HFFc6 (cell line): ENCODE results near the gene TPD52L2. TPM values are rescaled to one million over a fixed set of nuclear protein-coding genes. Genes with fewer than 3 reads are reported as not detected.

Source experiments
- DNase-seq: peaks from one replicate; pipeline ENCODE4 v3.0.0-alpha.2; 2018
- H3K27ac Mint-ChIP-seq: 2 replicates; pipeline ENCODE4 v1.8.0; 2020; ENCODE audit warnings: mild to moderate bottlenecking, mixed read lengths
- H3K27me3 Mint-ChIP-seq: 2 replicates; pipeline ENCODE4 v1.8.0; 2021; ENCODE audit warnings: mild to moderate bottlenecking, moderate library complexity, mixed read lengths; ENCODE audit not compliant: insufficient read depth
- H3K36me3 Mint-ChIP-seq: 2 replicates; pipeline ENCODE4 v1.8.0; 2021; ENCODE audit warnings: low read depth, mixed read lengths
- H3K4me1 Mint-ChIP-seq: 2 replicates; pipeline ENCODE4 v1.8.0; 2020; ENCODE audit warnings: low read depth, mixed read lengths
- H3K4me3 Mint-ChIP-seq: 2 replicates; pipeline ENCODE4 v1.8.0; 2020; ENCODE audit warnings: mild to moderate bottlenecking, moderate library complexity, mixed read lengths
- H3K9me3 Mint-ChIP-seq: 2 replicates; pipeline ENCODE4 v1.8.0; 2020; ENCODE audit warnings: mild to moderate bottlenecking, mixed read lengths
- total RNA-seq, 6 experiments: library from RNA; stranded (reverse); fragmentation: NEBNext Ultra II Directional; extraction: Animal tissue kit (Norgen Biotek cat#: 25700); gene quantifications; 2 replicates in 1 of 6; 3 replicates in 5 of 6; pipeline ENCODE4 v1.2.3, GENCODE V29; 2021
- TF ChIP-seq, protein P1 (sequence below): fragments of 200-600 bp; sonication (generic); IDR thresholded peaks from 2 replicates; pipeline ENCODE4 v1.5.0; 2021; ENCODE audit warnings: antibody characterized with exemption, mild to moderate bottlenecking

Gene TPD52L2
- total RNA-seq, 6 experiments from 2014 or later, result 161 to 196 (median 169) TPM

DNA sequence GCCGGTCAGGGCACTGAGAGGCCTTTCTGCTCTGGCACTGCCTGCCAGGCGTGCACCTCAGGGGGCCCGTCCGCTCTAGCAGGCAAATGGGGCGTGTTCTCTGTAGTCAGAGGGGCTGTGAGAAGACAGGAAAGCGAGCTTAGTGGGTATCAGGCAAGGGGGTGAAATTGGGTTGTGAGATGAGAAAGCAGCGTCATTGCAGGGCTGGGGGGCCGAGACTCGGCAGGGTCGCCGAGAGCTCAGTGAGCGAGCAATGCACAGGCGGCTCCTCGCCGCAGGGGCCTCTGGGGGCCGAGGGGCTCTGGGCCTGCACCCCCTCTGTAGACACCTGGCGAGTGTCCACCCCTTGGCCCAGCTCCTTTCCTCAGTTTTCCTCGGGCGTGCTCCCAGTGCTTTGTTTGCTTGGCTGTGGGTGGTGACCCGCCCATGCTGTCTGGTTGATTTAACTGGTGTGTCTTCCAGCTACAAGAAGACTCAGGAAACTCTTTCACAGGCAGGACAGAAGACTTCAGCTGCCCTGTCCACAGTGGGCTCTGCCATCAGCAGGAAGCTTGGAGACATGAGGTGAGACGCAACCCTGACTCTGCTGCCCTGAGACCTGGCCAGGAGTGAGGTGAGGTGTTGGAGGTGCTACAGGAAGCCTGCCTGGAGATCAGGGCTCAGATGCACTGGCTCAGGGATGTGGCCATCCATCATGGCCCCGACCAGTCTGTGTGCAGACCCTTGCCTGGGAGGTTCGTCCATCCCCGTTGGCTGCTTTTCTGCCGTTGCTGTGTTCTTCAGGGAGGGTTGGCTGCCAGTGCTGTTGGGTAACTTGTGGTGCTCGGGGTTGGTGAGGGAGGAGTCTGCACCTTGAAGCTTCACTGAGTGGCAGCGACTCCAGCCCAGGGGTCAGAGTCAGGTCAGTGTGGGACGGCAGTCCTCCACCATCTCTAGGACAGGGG lies 17.5 kb downstream of the TPD52L2 start:
- Mint-ChIP-seq H3K27ac (no peak overlapping the region), H3K36me3 (peaks cover 7% of the 10 kb centered on the region), H3K9me3 (no peaks in the 10 kb centered on the region), H3K4me3 (no peak overlapping the region), H3K4me1 (no peaks in the 10 kb centered on the region), H3K27me3 (peaks cover 2% of the 10 kb centered on the region)
- DNase-seq, result no peak
- TF ChIP-seq, protein P1, sequence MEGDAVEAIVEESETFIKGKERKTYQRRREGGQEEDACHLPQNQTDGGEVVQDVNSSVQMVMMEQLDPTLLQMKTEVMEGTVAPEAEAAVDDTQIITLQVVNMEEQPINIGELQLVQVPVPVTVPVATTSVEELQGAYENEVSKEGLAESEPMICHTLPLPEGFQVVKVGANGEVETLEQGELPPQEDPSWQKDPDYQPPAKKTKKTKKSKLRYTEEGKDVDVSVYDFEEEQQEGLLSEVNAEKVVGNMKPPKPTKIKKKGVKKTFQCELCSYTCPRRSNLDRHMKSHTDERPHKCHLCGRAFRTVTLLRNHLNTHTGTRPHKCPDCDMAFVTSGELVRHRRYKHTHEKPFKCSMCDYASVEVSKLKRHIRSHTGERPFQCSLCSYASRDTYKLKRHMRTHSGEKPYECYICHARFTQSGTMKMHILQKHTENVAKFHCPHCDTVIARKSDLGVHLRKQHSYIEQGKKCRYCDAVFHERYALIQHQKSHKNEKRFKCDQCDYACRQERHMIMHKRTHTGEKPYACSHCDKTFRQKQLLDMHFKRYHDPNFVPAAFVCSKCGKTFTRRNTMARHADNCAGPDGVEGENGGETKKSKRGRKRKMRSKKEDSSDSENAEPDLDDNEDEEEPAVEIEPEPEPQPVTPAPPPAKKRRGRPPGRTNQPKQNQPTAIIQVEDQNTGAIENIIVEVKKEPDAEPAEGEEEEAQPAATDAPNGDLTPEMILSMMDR, result no peak

DNA sequence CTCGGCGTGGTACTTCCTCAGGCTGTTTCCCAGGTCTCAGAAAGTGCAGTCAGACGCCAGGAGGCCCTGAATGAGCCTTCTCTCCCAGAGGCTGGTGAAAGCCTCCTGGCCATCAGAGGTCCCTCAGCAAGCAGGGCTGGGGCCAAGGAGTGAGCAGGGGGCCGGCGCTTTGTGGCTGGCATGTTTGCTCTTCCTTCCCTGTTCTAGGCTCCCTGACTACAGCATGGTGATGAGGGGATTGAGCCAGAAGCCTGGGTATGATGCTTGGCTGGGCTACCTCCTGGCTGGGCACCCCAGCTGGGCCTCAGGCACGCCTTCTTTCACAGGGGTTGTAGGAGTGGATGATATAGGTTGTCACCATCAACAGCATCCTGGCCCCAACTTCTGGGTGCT lies 18.1 kb downstream of the TPD52L2 start:
- Mint-ChIP-seq H3K4me1 (no peaks in the 10 kb centered on the region), H3K27ac (no peak overlapping the region), H3K9me3 (no peaks in the 10 kb centered on the region), H3K4me3 (no peak overlapping the region), H3K27me3 (peaks cover 3% of the 10 kb centered on the region), H3K36me3 (peaks cover 10% of the 10 kb centered on the region)
- TF ChIP-seq, protein P1, result no peak
- no peak for DNase-seq

DNA sequence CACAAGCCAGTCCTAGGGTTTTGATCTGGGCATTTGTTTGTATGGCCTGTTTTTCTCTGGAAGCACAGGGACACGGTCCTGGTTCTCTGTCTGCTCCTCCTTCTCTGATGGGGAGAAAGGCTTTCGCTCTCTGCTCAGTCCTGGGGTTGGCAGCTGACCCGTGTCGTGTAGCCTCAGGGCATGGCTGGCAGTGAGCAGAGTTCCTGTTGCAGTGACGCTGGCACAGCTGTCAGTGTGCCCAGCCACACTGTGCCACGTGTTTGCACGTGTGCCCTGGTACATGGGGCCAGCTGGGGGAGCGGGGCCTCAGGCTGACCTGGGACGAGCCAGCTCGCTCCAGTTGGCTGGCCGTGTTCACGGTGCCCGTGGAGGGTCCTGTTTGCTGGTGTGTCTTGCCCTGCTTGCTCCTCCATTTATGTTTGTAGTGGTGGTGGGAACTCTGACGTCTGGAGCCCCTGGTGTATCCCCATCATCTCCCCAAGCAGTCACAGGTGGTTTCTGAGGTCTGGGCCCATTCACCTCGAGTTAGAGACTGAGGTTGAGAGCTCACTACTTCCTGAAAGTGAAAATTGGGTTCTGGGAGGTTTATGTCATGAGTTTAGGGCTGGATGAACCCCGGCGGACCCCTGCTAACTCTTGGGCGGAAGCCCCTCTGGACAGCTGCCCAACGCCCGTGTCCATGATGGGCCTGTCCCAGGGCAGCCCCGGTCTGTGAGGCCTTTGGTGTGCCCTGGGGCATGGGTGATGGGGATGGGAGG lies 19.6 kb downstream of the TPD52L2 start:
- Mint-ChIP-seq H3K27me3 (peaks cover 5% of the 10 kb centered on the region), H3K4me3 (no peak overlapping the region), H3K4me1 (no peaks in the 10 kb centered on the region), H3K9me3 (no peaks in the 10 kb centered on the region), H3K36me3 (peaks cover 17% of the 10 kb centered on the region), H3K27ac (no peak overlapping the region; the same call in 1 of the 2 replicates)
- TF ChIP-seq, protein P1, result no peak
- DNase-seq, result no peak

DNA sequence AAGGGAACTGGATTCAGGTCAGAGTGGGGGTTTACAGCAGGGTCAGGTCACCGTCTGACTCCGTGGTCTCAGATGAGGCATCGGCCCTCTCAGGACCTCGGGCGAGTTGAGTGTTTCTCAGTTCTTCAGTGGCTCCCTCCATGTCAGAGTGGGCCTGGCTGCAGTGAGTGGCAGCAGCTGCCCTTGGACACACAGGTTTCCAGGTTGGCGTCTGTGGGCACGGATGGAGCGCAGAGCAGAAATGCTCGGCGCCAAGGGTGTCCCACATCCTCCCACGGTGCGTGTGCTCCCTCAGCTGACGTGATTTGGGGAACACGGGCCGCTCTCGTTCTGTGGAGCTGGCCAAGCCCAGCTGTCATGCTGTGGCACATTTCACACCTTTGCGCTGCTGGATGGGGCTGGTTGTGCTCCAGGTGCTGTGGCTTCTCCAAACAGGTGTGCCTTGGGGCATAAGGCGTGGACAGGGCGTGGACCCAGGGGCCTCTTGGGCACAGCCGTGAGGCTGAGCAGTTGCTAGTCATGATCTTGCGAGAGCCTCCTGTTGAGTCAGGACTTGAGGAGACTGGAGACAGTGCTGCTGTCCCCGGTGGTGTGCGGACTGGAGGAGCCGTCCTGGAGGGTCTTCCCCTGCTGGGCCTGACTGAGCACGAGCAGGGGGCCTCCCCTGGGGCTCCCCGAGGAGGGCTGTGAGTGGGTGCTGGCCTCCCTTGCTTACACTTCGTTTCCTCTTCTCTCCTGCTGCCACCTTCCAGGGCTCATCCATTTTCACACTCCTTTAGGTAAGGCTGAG lies 20.4 kb downstream of the TPD52L2 start:
- Mint-ChIP-seq H3K27me3 (peaks cover 5% of the 10 kb centered on the region), H3K4me3 (no peak overlapping the region), H3K9me3 (no peaks in the 10 kb centered on the region), H3K4me1 (no peaks in the 10 kb centered on the region), H3K27ac (no peak overlapping the region; the same call in 1 of the 2 replicates), H3K36me3 (peaks cover 22% of the 10 kb centered on the region)
- DNase-seq, result no peak
- TF ChIP-seq, protein P1, result no peak

DNA sequence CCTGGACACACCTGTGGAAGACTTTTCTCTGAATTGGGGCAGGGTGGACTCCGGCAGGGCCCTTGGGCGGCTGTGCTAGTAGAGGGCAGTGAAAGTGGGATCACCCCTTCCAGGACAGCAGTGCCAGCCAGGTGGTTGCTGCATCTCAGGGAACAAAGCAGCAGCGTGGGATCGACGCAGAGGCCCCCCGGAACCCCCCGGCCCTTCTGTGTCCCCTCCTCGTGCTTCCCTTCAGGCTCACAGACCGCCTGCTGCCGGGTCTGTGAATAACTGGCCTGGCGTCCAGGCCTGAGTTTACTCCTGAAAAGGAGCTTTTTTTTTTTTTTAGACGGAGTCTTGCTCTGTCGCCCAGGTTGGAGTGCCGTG lies 21.0 kb downstream of the TPD52L2 start:
- TF ChIP-seq, protein P1, result no peak
- Mint-ChIP-seq H3K27ac (no peak overlapping the region), H3K27me3 (peaks cover 5% of the 10 kb centered on the region), H3K4me3 (no peak overlapping the region), H3K9me3 (no peaks in the 10 kb centered on the region), H3K36me3 (peaks cover 23% of the 10 kb centered on the region), H3K4me1 (no peaks in the 10 kb centered on the region)
- no peak for DNase-seq
